ENCODE results near the gene SLC6A19. TPM values are rescaled to one million over a fixed set of nuclear protein-coding genes. Genes with fewer than 3 reads are reported as not detected.

SLC6A19 gene
- not detected for total RNA-seq (2021; fragmentation: NEBNext Ultra II Directional; extraction: Animal tissue kit (Norgen Biotek cat#: 25700))
- long read RNA-seq: 0 reads

- no peaks in the 10 kb centered on the region for H3K4me1 Mint-ChIP-seq (ENCODE audit: low read depth)
- no peaks in the 10 kb centered on the region for H3K36me3 Mint-ChIP-seq (ENCODE audit: low read depth)
- H3K4me3 Mint-ChIP-seq: no peak within 1 kb of the TSS
- DNase-seq: no peak
- H3K27me3 Mint-ChIP-seq (ENCODE audit: insufficient read depth): peaks cover 11% of the 10 kb centered on the region
- no peak within 1 kb of the TSS for H3K27ac Mint-ChIP-seq
- no peak for TF ChIP-seq CTCF (IDR thresholded peaks at IDR 0.05)
- no peaks in the 10 kb centered on the region for H3K9me3 Mint-ChIP-seq
Observed at GRCh38 chr5:1201327-1202025, at the start of gene SLC6A19. TSS of gene SLC6A19 (plus strand) at chr5:1201595. CDS start at chr5:1201651, 56 bp downstream.

DNA sequence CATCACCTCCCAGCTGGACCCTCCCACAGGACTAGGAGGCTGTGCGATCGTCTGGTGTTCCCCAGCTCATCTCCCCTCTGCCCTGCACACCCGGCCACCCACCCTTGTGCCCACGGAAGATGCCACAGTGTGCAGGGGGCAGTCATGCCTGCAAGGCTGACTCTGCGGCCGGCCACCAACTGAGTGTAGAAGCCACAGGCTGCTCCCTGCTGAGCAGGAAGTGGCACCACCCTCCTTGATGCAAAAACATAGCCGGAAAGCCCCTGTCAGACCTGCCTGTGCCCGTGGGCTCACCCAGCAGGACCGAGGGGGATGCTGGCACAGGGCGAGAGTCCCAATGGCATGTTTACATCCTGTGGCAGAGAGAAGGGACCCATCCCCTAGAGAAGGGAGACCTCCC lies 49.2 kb upstream of the SLC6A19 start:
- H3K27me3 Mint-ChIP-seq (ENCODE audit: insufficient read depth): peaks cover 25% of the 10 kb centered on the region

GRCh38 chr5:1152771-1153282 lies 48.6 kb upstream of the SLC6A19 start:
- no peaks in the 10 kb centered on the region; the same call in 1 of the 2 replicates for H3K36me3 Mint-ChIP-seq (ENCODE audit: low read depth)
- H3K9me3 Mint-ChIP-seq: peaks cover 5% of the 10 kb centered on the region
- H3K4me3 Mint-ChIP-seq: no peak overlapping the region
- no peak for TF ChIP-seq CTCF (IDR thresholded peaks at IDR 0.05)
- no peak for DNase-seq
- peaks cover 25% of the 10 kb centered on the region for H3K27me3 Mint-ChIP-seq (ENCODE audit: insufficient read depth)
- H3K27ac Mint-ChIP-seq: no peak overlapping the region
- no peaks in the 10 kb centered on the region for H3K4me1 Mint-ChIP-seq (ENCODE audit: low read depth)

More for the DNA sequence above, 49.2 kb upstream of the SLC6A19 start:
- Mint-ChIP-seq H3K27ac (no peak overlapping the region), H3K4me3 (no peak overlapping the region), H3K9me3 (no peaks in the 10 kb centered on the region), H3K4me1 (ENCODE audit: low read depth) (no peaks in the 10 kb centered on the region), H3K36me3 (ENCODE audit: low read depth) (no peaks in the 10 kb centered on the region)
- DNase-seq: no peak
- no peak for TF ChIP-seq CTCF (IDR thresholded peaks at IDR 0.05)

DNA sequence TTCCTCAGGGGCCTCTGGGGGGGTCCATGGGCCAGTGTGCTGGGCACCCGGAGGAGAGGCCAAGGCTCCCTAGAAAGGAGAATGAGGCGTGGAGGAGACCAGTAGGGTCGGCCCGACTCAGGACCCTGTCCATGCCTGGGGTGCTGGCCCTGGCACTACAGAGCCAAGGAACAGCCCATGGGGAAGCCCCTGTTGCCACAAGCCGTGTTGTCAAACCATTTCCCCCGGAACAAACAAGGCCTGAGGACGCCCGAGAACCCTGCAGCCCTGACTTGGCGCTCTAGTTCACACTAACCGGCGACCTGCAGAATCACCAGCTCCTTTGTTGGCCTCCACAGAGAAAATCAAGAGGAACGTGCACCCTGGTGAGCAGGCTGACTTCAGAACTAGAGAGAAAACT lies 48.0 kb upstream of the SLC6A19 start:
- H3K4me3 Mint-ChIP-seq: no peak overlapping the region
- no peak overlapping the region for H3K27ac Mint-ChIP-seq
- peaks cover 26% of the 10 kb centered on the region for H3K27me3 Mint-ChIP-seq (ENCODE audit: insufficient read depth)
- no peak for DNase-seq
- H3K36me3 Mint-ChIP-seq (ENCODE audit: low read depth): no peaks in the 10 kb centered on the region; the same call in 1 of the 2 replicates
- H3K4me1 Mint-ChIP-seq (ENCODE audit: low read depth): no peaks in the 10 kb centered on the region
- peaks cover 6% of the 10 kb centered on the region for H3K9me3 Mint-ChIP-seq
- TF ChIP-seq CTCF (IDR thresholded peaks at IDR 0.05): no peak

- Mint-ChIP-seq H3K9me3 (peaks cover 6% of the 10 kb centered on the region), H3K27ac (no peak overlapping the region), H3K4me1 (ENCODE audit: low read depth) (no peaks in the 10 kb centered on the region), H3K27me3 (ENCODE audit: insufficient read depth) (peaks cover 23% of the 10 kb centered on the region), H3K36me3 (ENCODE audit: low read depth) (no peaks in the 10 kb centered on the region; the same call in 1 of the 2 replicates), H3K4me3 (no peak overlapping the region)
- no peak for TF ChIP-seq CTCF (IDR thresholded peaks at IDR 0.05)
- DNase-seq: no peak
Observed at GRCh38 chr5:1155191-1156032, 46.0 kb upstream of the SLC6A19 start.
